ENCODE results near the gene CRX. TPM values are rescaled to one million over a fixed set of nuclear protein-coding genes. Genes with fewer than 3 reads are reported as not detected.

Gene CRX
- total and polyA plus RNA-seq, 2 of the 13 experiments (the other 11 are each of a cell fraction or from before 2014, with no cell fraction given): not detected

DNA sequence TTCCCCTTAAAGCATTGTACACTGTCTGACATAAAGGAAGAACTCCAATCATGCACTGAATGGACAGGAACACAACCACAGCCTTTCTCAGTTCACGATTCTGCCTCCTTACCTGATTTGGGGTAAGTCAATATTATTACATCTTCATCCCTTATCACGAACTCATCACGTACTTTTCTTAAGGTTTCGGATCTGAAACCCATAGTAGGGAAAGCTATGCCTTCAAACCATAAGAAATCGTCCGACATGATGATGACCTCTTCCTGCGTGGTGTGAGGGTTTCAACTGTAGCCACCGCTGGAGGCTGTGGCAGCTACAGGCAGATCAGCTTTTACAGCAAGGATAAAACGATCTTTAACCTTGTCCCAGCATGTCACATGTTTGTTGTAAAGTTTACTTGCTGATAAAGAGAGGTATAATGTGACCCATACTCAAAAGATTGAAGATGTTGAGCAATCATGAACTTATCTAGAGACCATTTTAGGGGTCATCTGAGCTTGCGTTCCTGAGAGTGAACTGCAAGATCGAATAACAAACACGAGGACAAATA, 64.3 kb downstream of the CRX start, which contains the start of gene SULT2A1 (continued):
- TF ChIP-seq, protein P1, sequence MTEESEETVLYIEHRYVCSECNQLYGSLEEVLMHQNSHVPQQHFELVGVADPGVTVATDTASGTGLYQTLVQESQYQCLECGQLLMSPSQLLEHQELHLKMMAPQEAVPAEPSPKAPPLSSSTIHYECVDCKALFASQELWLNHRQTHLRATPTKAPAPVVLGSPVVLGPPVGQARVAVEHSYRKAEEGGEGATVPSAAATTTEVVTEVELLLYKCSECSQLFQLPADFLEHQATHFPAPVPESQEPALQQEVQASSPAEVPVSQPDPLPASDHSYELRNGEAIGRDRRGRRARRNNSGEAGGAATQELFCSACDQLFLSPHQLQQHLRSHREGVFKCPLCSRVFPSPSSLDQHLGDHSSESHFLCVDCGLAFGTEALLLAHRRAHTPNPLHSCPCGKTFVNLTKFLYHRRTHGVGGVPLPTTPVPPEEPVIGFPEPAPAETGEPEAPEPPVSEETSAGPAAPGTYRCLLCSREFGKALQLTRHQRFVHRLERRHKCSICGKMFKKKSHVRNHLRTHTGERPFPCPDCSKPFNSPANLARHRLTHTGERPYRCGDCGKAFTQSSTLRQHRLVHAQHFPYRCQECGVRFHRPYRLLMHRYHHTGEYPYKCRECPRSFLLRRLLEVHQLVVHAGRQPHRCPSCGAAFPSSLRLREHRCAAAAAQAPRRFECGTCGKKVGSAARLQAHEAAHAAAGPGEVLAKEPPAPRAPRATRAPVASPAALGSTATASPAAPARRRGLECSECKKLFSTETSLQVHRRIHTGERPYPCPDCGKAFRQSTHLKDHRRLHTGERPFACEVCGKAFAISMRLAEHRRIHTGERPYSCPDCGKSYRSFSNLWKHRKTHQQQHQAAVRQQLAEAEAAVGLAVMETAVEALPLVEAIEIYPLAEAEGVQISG (CRISPR knock-in tag; IDR thresholded peaks at IDR 0.05): peak; percentile 56; the same call in 1 of the 2 replicates
- TF ChIP-seq ZGPAT (CRISPR knock-in tag; IDR thresholded peaks at IDR 0.05) (peak; percentile 77; the same call in 1 of the 2 replicates), RNF2 (conservative IDR thresholded peaks at IDR 0.05; ENCODE audit: low read depth) (no peak), ZBTB21 (CRISPR knock-in tag; IDR thresholded peaks at IDR 0.05) (no peak), SALL2 (CRISPR knock-in tag; IDR thresholded peaks at IDR 0.05) (no peak), ZNF777 (CRISPR knock-in tag; IDR thresholded peaks at IDR 0.05) (no peak), SIX4 (CRISPR knock-in tag; IDR thresholded peaks at IDR 0.05) (peak; percentile 89), RFX1 (IDR thresholded peaks at IDR 0.05) (no peak), ZNF598 (CRISPR knock-in tag; IDR thresholded peaks at IDR 0.05; ENCODE audit: borderline replicate concordance) (no peak), TARDBP (CRISPR knock-in tag; IDR thresholded peaks at IDR 0.05) (peak; percentile 81; the same call in 1 of the 2 replicates), HBP1 (CRISPR knock-in tag; IDR thresholded peaks at IDR 0.05; ENCODE audit: low read depth) (no peak), POLR2G (IDR thresholded peaks at IDR 0.05; ENCODE audit: low read depth, low read length) (peak; percentile 82), KLF16 (CRISPR knock-in tag; IDR thresholded peaks at IDR 0.05) (peak in 1 of 2 experiments; percentile 75; a peak in 1 of 4 replicates), TCF7 (IDR thresholded peaks at IDR 0.05; ENCODE audit: low read depth) (peak; percentile 68), FOXC1 (CRISPR knock-in tag; IDR thresholded peaks at IDR 0.05; ENCODE audit: borderline replicate concordance) (0 out of 2 replicates have a peak, but pooled peaks have one; percentile 6), NCOA1 (CRISPR knock-in tag; IDR thresholded peaks at IDR 0.05) (no peak; the same call in 1 of the 2 replicates), MNT (IDR thresholded peaks at IDR 0.05) (no peak), KLF13 (CRISPR knock-in tag; IDR thresholded peaks at IDR 0.05) (no peak), MIER3 (CRISPR knock-in tag; IDR thresholded peaks at IDR 0.05; ENCODE audit: borderline replicate concordance) (peak; percentile 81; the same call in 1 of the 2 replicates)
- TF ChIP-seq, protein P2, sequence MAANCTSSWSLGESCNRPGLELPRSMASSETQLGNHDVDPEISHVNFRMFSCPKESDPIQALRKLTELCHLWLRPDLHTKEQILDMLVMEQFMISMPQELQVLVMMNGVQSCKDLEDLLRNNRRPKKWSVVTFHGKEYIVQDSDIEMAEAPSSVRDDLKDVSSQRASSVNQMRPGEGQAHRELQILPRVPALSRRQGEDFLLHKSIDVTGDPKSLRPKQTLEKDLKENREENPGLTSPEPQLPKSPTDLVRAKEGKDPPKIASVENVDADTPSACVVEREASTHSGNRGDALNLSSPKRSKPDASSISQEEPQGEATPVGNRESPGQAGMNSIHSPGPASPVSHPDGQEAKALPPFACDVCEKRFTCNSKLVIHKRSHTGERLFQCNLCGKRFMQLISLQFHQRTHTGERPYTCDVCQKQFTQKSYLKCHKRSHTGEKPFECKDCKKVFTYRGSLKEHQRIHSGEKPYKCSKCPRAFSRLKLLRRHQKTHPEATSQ (CRISPR knock-in tag; IDR thresholded peaks at IDR 0.05; ENCODE audit: borderline replicate concordance): peak; percentile 74; the same call in 1 of the 2 replicates

Measured in HepG2 (cell line).